ENCODE measurements around the gene MKNK2.
A peak's percentile ranks its signal among the peaks of the same experiment; 100 is the strongest.

MKNK2 gene

DNA sequence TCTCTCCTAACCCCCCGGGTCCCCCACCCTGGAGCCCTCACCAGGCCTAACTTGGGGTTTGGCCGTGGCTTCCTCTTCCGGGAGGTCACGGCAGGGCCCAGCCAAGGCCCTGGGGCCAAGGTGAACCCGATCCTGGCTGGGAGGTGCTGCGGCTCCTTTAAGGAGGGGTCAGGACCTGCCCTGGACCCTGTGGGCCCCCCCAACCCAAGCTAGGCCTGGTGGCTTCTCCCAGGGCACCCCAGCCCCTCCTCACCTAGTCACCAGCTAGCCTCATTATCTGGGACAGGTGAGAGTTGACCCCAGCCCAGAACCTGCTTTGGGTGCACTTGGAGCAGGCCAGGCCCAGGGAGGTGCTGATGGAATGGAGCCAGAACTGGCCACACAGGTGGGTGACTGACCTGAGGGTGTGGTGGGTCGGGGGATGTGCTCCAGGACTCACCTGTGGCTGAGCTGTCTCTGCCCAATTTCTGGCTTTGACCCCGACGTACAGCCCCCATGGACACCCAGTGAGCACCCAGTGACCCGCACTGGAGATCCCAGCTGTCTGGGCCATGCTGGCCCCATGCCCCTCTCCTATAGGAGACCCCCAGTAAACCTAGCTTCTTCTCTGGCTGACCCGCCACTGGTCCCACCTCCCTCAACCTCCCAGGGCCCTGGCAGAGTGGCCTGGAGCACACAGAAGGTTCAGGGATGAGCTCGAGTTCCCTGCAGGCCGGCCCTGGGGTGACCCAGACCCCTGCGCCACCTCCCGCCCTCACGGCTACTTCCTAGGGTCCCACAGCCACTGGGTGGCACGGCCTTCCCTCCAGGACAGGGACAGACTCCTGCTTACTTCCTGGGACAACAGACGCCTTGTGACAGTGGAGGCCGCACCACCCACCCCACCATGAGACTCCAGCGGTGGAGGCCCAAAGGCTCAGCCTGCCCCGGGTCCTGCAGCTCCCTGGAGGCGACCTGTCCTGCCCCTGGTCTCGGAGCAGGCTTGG lies 6.7 kb upstream of the MKNK2 start:
- Histone ChIP-seq H3K4me3 (no peak overlapping the region), H3K9me3 (no peaks in the 10 kb centered on the region), H3K36me3 (replicated peaks) (no peaks in the 10 kb centered on the region), H3K27me3 (ENCODE audit: low read depth) (no peaks in the 10 kb centered on the region), H3K4me1 (peaks cover 24% of the 10 kb centered on the region)
- DNase-seq (ENCODE audit: low spot score in 2 of 2) = no peak
- in situ Hi-C loops (cut with MboI; ENCODE audit: low sequenced_read_pairs) = no loop called here

DNA sequence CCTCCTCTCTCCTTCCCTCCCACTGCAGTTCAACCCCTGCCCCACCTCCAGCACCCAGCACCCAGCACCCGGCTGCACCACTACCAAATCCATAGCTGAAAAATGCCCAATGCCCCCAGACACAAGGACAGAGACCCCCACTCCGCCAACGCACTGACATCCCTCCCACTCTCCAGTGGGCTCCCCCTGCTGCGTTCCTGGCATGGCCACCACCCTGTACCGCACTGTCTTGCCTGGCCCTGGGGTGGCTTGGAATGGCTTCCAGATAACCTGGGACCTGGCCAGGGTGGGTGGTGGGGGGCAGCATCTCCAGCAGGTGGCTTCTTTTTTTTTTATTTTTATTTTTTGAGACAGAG lies 5.8 kb upstream of the MKNK2 start:
- peaks cover 17% of the 10 kb centered on the region for H3K4me1 ChIP-seq
- in situ Hi-C loops (cut with MboI; ENCODE audit: low sequenced_read_pairs) = no loop called here
- no peaks in the 10 kb centered on the region for H3K27me3 ChIP-seq (ENCODE audit: low read depth)
- H3K4me3 ChIP-seq = no peak overlapping the region
- no peaks in the 10 kb centered on the region for H3K9me3 ChIP-seq
- DNase-seq (ENCODE audit: low spot score in 2 of 2) = no peak
- H3K36me3 ChIP-seq (replicated peaks) = no peaks in the 10 kb centered on the region

DNA sequence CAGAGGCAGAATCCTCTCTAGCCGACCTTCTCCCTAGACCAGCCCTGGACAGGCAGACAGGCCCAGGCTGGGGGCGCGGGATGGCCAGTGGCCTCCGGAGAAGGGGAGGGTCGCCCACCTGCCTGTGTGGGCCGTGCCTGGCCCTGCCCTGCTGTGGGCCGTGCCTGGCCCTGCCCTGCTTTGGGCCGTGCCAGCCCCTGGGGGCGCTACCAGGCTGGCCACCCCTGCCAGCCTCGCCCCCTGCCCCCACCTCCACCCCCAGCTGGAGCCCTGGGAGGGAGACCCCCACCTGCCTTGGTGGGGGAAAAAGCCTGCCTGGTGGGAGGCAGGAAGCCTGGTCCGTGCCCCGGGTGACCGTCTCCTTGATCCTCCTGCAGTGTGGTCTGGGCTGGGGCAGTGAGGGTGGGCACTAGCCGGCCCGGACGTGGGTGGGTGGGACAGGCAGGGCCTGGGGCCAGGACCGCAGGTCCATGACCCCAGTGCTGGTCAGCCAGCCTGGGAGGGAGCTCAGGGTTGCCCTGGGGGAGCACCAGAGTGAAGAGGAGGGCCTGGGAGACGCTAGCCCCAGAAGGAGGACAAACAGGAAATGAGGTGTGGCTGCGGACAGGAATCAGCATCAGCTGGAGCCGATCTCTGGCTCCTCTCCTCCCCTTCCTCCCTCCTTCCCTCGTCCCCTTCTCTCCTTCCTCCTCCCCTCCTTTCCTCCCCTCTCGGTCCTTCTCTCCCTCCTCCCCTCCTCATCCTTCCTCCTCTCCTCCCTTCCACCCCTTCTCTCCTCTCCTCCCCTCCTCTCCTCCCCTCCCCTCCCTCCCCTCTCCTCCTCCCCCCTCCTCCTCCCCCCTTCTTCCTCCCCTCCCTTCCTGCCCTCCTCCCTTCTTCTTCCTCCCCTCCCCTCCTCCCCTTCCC lies 5.1 kb upstream of the MKNK2 start:
- Histone ChIP-seq H3K4me1 (peaks cover 17% of the 10 kb centered on the region), H3K27me3 (ENCODE audit: low read depth) (no peaks in the 10 kb centered on the region), H3K36me3 (replicated peaks) (no peaks in the 10 kb centered on the region), H3K4me3 (no peak overlapping the region), H3K9me3 (no peaks in the 10 kb centered on the region)
- in situ Hi-C loops (cut with MboI; ENCODE audit: low sequenced_read_pairs) = no loop called here
- no peak for DNase-seq (ENCODE audit: low spot score in 2 of 2)

DNA sequence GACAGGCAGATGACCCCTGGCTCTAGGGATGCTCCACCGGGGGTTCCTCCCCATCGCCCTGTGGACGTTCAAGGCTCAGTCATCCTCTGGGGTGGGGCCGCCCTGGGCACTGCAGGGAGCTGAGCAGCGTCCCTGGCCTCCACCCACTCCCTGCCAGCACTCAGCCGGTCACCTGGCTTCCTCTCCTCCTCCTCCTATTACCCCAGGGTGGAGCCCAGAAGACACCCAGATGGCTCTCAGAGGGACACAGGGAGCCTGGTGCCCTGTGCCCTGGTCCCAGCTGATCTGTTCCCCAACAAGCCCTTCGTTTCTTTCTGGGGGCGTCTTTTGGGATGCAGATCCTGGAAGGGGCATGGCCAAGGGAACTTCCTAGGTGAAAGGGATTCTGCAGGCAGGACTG lies 3.7 kb upstream of the MKNK2 start:
- no peak overlapping the region for H3K4me3 ChIP-seq

DNA sequence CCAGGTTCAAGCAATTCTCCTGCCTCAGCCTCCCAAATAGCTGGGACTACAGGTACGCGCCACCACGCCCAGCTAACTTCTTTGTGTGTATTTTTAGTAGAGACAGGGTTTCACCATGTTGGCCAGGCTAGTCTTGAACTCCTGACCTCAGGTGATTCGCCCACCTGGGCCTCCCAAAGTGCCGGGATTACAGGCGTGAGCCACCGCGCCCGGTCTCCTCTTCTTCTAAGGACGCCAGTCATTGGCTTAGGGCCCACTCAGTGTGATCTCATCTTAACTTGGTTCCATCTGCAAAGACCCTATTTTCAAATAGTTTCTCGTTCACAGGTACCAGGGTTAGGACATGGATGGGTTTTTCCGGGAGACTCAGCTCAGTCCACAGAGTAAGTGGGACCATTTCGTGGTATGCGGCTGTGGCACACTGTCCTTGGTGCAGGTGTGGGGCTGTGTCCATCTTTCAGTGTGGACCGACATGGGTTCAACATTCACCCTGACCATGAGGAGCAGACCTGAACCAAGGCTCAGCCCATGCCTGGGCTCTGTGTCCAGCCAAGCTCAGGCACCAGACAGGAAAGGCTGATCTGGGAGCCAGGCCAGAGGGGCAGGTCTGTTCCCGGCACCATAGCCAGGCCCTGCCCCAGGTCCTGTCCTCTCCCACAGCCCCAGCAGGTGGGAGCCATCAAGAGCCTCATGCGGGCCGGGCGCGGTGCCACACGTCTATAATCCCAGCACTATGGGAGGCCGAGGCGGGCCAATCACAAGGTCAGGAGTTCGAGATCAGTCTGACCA lies 2.8 kb upstream of the MKNK2 start:
- H3K36me3 ChIP-seq (replicated peaks) = peaks cover 8% of the 10 kb centered on the region; the same call in 1 of the 2 replicates
- no peaks in the 10 kb centered on the region for H3K9me3 ChIP-seq
- H3K27me3 ChIP-seq (ENCODE audit: low read depth) = no peaks in the 10 kb centered on the region
- no peak overlapping the region for H3K4me3 ChIP-seq
- in situ Hi-C loops (cut with MboI; ENCODE audit: low sequenced_read_pairs) = no loop called here
- peaks cover 6% of the 10 kb centered on the region; the same call in 1 of the 2 replicates for H3K4me1 ChIP-seq
- no peak for DNase-seq (ENCODE audit: low spot score in 2 of 2)

More for the DNA sequence above, 3.7 kb upstream of the MKNK2 start:
- in situ Hi-C loops (cut with MboI; ENCODE audit: low sequenced_read_pairs) = no loop called here
- H3K4me1 ChIP-seq = peaks cover 6% of the 10 kb centered on the region
- H3K36me3 ChIP-seq (replicated peaks) = no peaks in the 10 kb centered on the region
- DNase-seq (ENCODE audit: low spot score in 2 of 2) = no peak
- H3K9me3 ChIP-seq = no peaks in the 10 kb centered on the region
- H3K27me3 ChIP-seq (ENCODE audit: low read depth) = no peaks in the 10 kb centered on the region

DNA sequence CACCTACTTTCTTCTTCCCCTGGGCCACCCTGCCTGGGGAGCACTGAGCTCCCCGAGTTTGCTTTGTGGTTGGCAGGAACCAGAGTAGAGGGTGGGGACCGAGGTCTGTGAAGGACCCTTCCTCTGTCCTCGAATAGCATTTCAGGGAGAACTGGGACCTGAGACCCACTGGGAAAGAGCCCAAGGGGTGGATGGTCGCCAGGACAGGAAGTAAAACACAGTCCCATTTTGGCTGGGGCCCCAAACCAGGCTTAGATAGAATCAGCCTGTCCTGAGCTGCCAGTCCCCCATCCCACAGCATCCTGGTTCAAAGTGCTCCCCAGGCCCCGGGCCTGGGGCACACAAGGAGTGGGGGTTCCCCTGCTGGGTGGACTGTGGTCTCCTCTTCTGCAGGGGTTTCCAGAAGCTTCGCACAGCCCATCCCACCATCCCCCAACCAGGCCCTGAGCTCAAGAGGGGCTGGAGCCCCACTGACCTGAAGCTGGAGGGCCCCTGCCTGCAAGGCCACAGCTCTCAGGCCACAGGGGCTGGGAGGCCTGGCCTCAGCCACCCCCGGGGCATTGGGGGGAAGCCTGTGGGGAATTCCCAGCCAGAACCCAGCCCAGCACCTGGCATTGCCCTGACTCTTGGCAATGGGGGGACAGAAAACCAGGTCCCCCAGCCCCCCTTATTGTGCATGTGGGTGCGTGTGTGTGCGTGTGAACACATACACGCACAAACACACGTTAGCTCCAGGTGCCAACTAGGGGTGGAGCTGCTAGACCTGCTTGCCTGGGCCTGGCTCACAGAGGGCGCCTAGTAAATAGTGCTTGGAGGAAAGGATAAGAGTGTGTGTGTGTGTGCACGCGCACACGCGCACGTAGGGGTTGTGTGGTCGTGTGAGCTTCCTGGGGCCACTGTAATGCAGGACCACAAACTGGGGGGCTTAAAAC lies 995 bp upstream of the MKNK2 start:
- H3K36me3 ChIP-seq (replicated peaks) = peaks cover 13% of the 10 kb centered on the region; the same call in 1 of the 2 replicates
- no peaks in the 10 kb centered on the region for H3K9me3 ChIP-seq
- H3K4me3 ChIP-seq = peak overlapping the region; percentile 27
- no peaks in the 10 kb centered on the region for H3K27me3 ChIP-seq (ENCODE audit: low read depth)
- DNase-seq (ENCODE audit: low spot score in 2 of 2) = no peak
- peaks cover 6% of the 10 kb centered on the region; the same call in 1 of the 2 replicates for H3K4me1 ChIP-seq
- in situ Hi-C loops (cut with MboI; ENCODE audit: low sequenced_read_pairs) = no loop called here

DNA sequence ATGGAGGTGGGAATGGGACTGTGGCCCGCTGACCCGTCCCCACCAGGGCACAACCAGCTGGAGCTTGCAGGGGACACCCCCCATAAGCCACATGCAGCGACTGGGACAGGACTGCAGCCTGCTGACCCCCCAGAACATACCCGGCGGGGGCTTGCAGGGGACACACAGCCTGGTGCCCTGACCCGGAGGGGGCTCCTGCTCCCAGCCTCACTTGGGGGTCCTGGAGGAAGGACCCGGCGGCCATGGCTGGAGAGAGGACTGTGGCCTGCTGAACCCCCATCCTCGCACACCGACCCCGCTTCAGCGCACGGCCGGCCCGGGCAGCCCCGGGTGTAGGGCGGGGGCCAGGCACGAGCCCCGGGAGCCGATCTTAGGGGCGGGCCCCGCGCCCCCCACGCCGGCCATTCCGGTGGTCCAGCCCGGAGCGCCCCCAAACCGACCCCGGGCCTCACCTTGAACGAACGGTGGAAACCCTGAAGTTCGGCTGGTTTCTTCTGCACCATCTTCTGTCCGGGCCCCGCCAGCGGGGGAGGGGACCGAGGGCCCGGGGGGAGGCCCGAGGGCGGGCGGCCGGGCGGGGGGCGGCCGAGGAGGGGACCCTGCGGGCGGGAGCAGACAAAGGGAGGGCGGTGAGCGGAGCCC lies 574 bp downstream of the MKNK2 start:
- Histone ChIP-seq H3K9me3 (no peaks in the 10 kb centered on the region), H3K36me3 (replicated peaks) (peaks cover 23% of the 10 kb centered on the region), H3K27me3 (ENCODE audit: low read depth) (no peaks in the 10 kb centered on the region), H3K4me1 (peaks cover 6% of the 10 kb centered on the region; the same call in 1 of the 2 replicates), H3K4me3 (peak overlapping the region; percentile 74)
- no peak for DNase-seq (ENCODE audit: low spot score in 2 of 2)
- in situ Hi-C loops (cut with MboI; ENCODE audit: low sequenced_read_pairs) = no loop called here

DNA sequence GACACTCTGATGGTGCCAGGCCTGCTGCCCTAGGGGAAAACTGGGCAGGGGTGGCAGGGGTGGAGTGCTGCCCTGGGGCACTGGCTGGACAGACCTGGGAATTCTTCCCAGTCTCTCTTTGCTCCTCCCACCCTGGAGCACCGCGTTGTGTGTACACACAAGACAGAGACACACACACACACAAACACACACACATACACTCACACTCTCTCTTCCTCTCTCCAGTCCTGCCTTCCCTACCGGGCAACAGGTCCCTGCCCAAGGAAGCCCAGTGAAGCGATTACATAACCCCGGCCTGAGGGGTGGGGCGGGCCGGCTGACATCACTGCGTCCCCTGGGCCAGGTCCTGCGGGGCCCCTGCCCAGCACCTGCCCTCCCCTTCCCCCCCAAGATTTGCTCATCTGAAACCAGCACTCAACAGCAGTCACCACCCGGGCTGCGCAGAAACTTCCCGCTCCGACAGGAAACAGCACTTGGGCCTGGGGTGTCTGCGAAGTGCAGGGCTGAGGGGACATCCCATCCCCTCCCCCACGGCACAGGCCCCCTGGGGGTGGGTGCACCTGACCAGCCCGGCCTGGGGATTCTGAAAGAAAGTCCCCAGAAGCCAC lies 1.2 kb downstream of the MKNK2 start:
- no peaks in the 10 kb centered on the region for H3K9me3 ChIP-seq
- peak overlapping the region; percentile 74 for H3K4me3 ChIP-seq
- peak in 1 of 2 experiments; percentile 67 for DNase-seq (ENCODE audit: low spot score in 2 of 2)
- in situ Hi-C loops (cut with MboI; ENCODE audit: low sequenced_read_pairs) = no loop called here
- peaks cover 23% of the 10 kb centered on the region for H3K36me3 ChIP-seq (replicated peaks)
- H3K27me3 ChIP-seq (ENCODE audit: low read depth) = no peaks in the 10 kb centered on the region
- H3K4me1 ChIP-seq = peaks cover 6% of the 10 kb centered on the region; the same call in 1 of the 2 replicates

DNA sequence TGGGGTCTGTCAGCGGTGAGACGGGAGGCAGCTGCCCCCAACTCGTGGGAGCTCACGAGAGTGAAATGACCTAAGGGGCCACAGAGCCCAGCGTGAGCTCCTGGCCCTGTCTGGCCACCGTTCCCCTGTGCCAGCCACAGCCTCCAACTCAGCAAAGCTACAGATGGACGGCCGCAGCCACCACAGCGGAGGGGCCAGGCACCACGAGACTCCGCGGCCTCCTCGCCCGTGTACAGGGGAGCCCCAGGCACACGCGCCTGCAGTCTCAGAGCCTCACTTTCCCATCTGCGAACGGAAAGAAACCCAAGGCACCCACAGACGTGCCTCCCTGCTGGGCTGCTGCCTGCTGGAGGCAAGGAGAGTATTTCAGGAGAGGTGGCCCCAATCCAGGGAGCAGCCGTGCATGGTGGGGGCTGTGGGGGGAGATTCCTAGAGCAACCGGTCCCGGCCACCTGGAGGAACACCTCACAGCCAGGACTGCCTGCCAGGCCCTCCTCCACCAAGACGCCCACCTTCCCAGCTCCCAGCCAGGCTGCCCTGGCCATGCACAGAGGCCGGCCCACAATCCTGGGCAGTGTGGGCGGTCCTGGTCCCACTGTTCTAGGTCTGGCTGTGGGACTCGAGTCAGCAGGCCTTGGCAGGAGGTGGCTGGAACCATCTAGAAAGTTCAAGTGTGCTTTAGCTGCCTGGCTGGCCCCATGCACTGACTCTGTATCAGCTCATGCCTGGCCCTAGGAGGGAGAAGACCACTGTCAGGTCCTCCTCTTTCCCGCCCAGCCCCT lies 1.9 kb downstream of the MKNK2 start:
- peak overlapping the region; percentile 74 for H3K4me3 ChIP-seq
- DNase-seq (ENCODE audit: low spot score in 2 of 2) = no peak
- in situ Hi-C loops (cut with MboI; ENCODE audit: low sequenced_read_pairs) = no loop called here
- H3K27me3 ChIP-seq (ENCODE audit: low read depth) = no peaks in the 10 kb centered on the region
- peaks cover 23% of the 10 kb centered on the region for H3K36me3 ChIP-seq (replicated peaks)
- peaks cover 6% of the 10 kb centered on the region; the same call in 1 of the 2 replicates for H3K4me1 ChIP-seq
- no peaks in the 10 kb centered on the region for H3K9me3 ChIP-seq

DNA sequence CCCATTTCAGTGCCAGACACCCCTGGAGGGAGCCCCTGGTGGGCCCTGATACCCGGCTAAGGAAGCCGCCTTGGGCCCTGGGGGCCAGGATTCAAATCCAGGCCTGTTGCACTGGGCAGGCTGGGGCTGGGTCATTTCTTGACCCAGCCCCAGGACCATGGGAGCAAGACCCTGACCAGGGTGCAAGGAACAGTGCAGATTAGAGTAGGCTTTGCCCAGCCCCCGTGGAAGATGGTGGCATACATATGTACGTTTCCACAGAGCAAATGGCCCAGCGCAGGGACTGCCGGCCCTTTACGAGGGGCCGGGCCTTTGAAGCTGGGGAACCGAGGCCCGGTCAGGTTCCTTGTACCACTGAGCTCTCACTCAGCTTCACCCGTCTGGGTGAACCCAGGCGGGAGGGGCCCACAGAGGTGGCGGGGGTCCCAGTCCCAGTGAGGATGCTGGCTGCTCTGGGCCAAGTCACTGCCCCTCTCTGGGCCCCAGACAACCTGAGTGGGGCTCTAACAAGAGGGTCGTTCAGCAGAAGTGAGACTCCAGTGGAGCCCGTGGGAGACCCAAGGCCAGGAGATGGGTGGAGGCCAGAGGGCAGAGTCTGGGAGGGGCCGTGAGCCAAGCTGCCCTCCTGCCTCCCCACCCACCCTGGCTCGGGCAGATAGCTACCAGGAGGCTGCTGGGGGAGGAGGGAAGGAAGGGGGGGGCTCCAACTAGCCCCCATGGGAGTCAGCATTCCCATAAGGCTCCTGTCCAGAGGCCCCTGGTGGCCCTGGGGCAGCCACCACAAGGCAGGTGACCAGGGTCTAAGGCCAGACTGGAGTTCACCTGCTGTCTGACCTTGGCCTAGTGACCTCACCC lies 2.7 kb downstream of the MKNK2 start:
- Histone ChIP-seq H3K9me3 (no peaks in the 10 kb centered on the region), H3K4me3 (no peak overlapping the region), H3K36me3 (replicated peaks) (peaks cover 26% of the 10 kb centered on the region), H3K4me1 (peaks cover 6% of the 10 kb centered on the region; the same call in 1 of the 2 replicates), H3K27me3 (ENCODE audit: low read depth) (no peaks in the 10 kb centered on the region)
- in situ Hi-C loops (cut with MboI; ENCODE audit: low sequenced_read_pairs) = no loop called here
- no peak for DNase-seq (ENCODE audit: low spot score in 2 of 2)
